HG02678 (cell line): Measurements from ENCODE around the gene GRB7.

ENCODE experiments used
- ATAC-seq: cut with Tn5 transposase; IDR thresholded peaks from one replicate; pipeline ENCODE4 v1.9.1; 2021; ENCODE audit warnings: mild to moderate bottlenecking, moderate library complexity; ENCODE audit not compliant: unreplicated experiment

The GRB7 gene

GRCh38 chr17:39794249-39794970 lies 56.7 kb downstream of the GRB7 start:
- ATAC-seq: peak; percentile 89
